RWPE2 (cell line): ENCODE data around the gene LRP8.

Experiments
- ATAC-seq: fragments of 200-7000 bp; cut with Tn5 transposase; 3 replicates; pipeline ENCODE4 v1.9.1; 2021; ENCODE audit warnings: low read depth
- DNase-seq: peaks from one replicate; pipeline ENCODE4 v3.0.0-alpha.2; 2020; ENCODE audit warnings: low spot score
- H3K27ac ChIP-seq: fragments of 450-650 bp; 2 replicates; pipeline ENCODE4 v1.5.1; 2017; ENCODE audit warnings: mild to moderate bottlenecking; ENCODE audit not compliant: poor library complexity, severe bottlenecking
- H3K27me3 ChIP-seq: fragments of 250-450 bp; sonication (Bioruptor Pico); 2 replicates; pipeline ENCODE4 v1.5.1; 2021; ENCODE audit warnings: mild to moderate bottlenecking, moderate library complexity; ENCODE audit not compliant: insufficient read depth, poor library complexity, severe bottlenecking
- H3K36me3 ChIP-seq: fragments of 250-450 bp; sonication (Bioruptor Pico); 2 replicates; pipeline ENCODE4 v1.5.1; 2020; ENCODE audit warnings: low read depth, mild to moderate bottlenecking, moderate library complexity
- H3K4me1 ChIP-seq: fragments of 250-450 bp; sonication (Bioruptor Pico); 2 replicates; pipeline ENCODE4 v1.5.1; 2021; ENCODE audit warnings: mild to moderate bottlenecking, moderate library complexity; ENCODE audit not compliant: insufficient read depth, poor library complexity, severe bottlenecking
- H3K4me3 ChIP-seq: fragments of 250-450 bp; sonication (Bioruptor Pico); 2 replicates; pipeline ENCODE4 v1.5.1; 2021; ENCODE audit warnings: mild to moderate bottlenecking, moderate library complexity; ENCODE audit not compliant: severe bottlenecking
- H3K9me3 ChIP-seq: fragments of 250-450 bp; sonication (Bioruptor Pico); 2 replicates; pipeline ENCODE4 v1.5.1; 2021; ENCODE audit warnings: mild to moderate bottlenecking, moderate library complexity; ENCODE audit not compliant: severe bottlenecking
- TF ChIP-seq, protein P1 (sequence below): fragments of 450-650 bp; IDR thresholded peaks from one replicate; pipeline ENCODE4 v1.5.1; 2017; ENCODE audit warnings: mild to moderate bottlenecking, moderate library complexity; ENCODE audit not compliant: poor library complexity, severe bottlenecking

The LRP8 gene

DNA sequence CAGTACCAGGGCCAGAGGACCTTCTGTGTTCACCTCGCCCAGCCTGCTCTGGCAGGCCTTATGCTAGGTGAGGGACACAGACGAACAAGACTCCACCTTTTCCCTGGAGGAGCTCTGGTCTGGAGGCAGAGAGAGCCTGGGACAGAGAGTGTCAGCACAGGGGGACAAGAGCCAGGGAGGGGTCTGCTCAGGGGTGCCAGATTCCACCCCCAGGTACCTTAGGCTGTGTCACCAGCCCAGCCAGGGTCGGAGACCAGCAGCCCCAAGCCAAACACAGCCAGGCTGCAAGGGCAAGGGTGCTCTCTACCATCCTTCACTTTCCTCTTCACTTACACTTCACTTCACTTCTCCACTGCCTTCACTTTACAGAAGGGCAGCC lies 4.3 kb upstream of the LRP8 start:
- no peak overlapping the region for H3K4me3 ChIP-seq
- ATAC-seq (no peak), DNase-seq (no peak)
- TF ChIP-seq, protein P1, sequence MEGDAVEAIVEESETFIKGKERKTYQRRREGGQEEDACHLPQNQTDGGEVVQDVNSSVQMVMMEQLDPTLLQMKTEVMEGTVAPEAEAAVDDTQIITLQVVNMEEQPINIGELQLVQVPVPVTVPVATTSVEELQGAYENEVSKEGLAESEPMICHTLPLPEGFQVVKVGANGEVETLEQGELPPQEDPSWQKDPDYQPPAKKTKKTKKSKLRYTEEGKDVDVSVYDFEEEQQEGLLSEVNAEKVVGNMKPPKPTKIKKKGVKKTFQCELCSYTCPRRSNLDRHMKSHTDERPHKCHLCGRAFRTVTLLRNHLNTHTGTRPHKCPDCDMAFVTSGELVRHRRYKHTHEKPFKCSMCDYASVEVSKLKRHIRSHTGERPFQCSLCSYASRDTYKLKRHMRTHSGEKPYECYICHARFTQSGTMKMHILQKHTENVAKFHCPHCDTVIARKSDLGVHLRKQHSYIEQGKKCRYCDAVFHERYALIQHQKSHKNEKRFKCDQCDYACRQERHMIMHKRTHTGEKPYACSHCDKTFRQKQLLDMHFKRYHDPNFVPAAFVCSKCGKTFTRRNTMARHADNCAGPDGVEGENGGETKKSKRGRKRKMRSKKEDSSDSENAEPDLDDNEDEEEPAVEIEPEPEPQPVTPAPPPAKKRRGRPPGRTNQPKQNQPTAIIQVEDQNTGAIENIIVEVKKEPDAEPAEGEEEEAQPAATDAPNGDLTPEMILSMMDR = no peak
- no peaks in the 10 kb centered on the region for H3K9me3 ChIP-seq
- H3K27ac ChIP-seq = no peak overlapping the region
- no peaks in the 10 kb centered on the region for H3K36me3 ChIP-seq
- no peaks in the 10 kb centered on the region for H3K27me3 ChIP-seq
- no peaks in the 10 kb centered on the region for H3K4me1 ChIP-seq

DNA sequence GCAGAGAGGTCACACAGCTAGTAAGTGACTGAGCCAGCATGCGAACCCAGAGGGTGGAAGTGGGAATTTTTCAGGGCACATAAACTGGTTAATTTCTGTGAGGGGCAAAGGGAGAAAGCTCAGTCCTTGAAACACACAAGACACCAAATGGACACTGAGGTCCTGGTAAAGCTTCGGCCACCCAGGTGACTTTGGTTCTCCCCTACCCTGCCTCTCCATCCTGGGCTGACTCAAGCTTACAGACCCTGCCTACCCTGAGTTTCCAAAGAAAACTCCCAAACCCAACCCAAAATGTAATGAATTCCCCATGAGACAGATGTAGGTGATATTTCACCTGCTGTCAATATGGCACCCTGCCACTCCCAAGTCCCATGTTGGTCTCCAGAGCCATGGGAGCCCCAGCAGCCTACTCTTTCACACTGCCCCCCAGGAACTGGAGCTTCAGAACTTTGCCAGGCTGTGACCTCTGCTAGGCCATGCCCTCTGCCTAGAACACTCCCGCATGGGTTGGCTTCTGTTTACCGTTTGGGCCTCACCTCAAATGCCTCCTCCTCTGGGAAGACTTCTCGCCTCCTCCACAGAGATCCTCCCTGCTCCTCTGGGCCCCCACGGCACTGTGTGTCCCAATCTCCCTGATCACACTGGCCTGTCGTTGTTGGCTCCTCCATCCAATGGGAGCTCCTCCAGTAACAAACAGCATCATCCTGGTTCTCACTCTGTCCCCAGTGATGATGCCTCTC lies 3.7 kb upstream of the LRP8 start:
- TF ChIP-seq, protein P1 = no peak
- H3K4me1 ChIP-seq = no peaks in the 10 kb centered on the region
- no peaks in the 10 kb centered on the region for H3K9me3 ChIP-seq
- H3K27me3 ChIP-seq = no peaks in the 10 kb centered on the region
- H3K4me3 ChIP-seq = no peak overlapping the region
- DNase-seq (no peak), ATAC-seq (no peak)
- H3K36me3 ChIP-seq = no peaks in the 10 kb centered on the region
- H3K27ac ChIP-seq = no peak overlapping the region

DNA sequence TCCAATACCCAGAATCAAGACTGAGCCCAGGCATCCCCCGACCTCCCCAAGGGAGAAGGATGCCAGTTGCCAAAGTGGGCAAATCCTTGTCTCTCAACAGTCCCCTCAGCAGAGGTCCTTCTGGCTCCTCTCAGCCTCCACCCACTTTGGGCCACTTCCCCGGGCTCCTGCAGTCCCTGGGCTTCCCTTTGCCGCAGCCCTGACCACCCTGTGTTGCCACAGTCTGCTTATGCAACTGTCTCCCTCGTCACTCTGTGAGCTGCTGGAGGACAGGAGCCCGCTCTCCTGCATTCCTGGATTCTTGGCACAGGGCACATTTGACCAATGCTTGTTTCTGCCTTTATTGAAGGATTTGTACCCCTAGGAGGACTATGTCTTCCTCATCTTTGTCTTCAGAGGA lies 2.9 kb upstream of the LRP8 start:
- Histone ChIP-seq H3K4me3 (no peak overlapping the region), H3K36me3 (no peaks in the 10 kb centered on the region), H3K9me3 (no peaks in the 10 kb centered on the region), H3K4me1 (no peaks in the 10 kb centered on the region), H3K27ac (no peak overlapping the region), H3K27me3 (no peaks in the 10 kb centered on the region)
- ATAC-seq (no peak), DNase-seq (peak; percentile 31)
- TF ChIP-seq, protein P1 = no peak

DNA sequence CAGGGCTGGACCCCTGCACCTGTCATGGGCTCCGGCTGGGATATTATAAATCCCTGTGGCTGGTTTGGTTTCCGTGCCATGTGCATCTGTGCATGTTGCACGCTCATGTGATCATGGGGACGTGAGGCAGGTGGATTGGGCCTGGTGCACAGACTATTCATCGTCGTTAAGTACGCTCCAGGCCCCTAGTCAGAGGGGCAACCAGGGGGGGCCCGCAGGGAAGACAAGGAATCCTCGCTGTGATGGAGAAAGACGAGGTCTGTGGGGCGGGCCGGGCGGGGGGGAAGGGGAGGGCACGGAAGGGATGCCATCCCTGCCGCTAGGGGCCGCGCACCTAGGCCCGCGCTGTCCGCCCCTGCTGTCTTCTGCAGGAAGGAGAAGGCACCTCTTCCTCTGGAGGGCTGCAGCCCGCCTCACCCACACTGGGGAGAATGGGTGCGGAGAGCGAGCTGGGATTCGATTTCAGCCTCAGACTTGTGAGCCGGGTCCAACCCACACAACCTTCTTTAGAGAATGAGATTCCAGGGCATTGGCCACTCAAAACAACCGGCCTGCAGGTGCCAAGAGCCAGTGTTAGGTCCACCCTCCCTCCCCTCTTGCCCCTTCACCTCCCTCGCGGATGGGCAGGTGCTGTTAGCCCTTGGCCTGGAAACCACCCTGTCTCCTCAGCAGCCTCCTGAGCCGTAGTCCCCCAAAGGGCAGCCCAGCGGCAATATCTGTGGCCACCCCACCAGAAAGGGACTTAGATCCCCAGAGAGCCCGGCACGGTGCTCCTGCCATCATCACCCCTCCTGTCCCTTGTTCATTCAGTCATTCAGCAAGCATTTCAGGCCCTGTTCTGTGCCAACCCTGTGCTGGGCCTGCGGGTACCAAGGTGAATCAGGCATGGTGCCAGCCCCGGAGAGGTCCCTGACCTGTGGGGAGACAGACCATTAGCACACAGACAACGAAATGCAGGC lies 950 bp upstream of the LRP8 start:
- no peaks in the 10 kb centered on the region for H3K9me3 ChIP-seq
- no peaks in the 10 kb centered on the region for H3K27me3 ChIP-seq
- ATAC-seq (no peak), DNase-seq (peak; percentile 44)
- peaks cover 7% of the 10 kb centered on the region for H3K4me1 ChIP-seq
- no peak overlapping the region for H3K27ac ChIP-seq
- peaks cover 19% of the 10 kb centered on the region for H3K36me3 ChIP-seq
- no peak overlapping the region for H3K4me3 ChIP-seq
- TF ChIP-seq, protein P1 = no peak
